ENCODE data around the gene RAX2.

RAX2 gene

GRCh38 chr19:3778899-3779723 lies 7.1 kb upstream of the RAX2 start:
- TF ChIP-seq CTCF (IDR thresholded peaks at IDR 0.05; ENCODE audit: low read depth, low read length, missing control alignments) = no peak
- in situ Hi-C loops (cut with HindIII; ENCODE audit: low sequenced_read_pairs) = no loop called here
- no peak overlapping the region for H3K4me3 ChIP-seq (ENCODE audit: low read depth, low read length)
- DNase-seq (ENCODE audit: low read depth) = no peak

GRCh38 chr19:3778104-3778867 lies 6.3 kb upstream of the RAX2 start:
- no peak overlapping the region for H3K4me3 ChIP-seq (ENCODE audit: low read depth, low read length)
- no peak for TF ChIP-seq CTCF (IDR thresholded peaks at IDR 0.05; ENCODE audit: low read depth, low read length, missing control alignments)
- in situ Hi-C loops (cut with HindIII; ENCODE audit: low sequenced_read_pairs) = no loop called here
- DNase-seq (ENCODE audit: low read depth) = no peak

GRCh38 chr19:3776479-3777040 lies 4.5 kb upstream of the RAX2 start:
- no peak overlapping the region for H3K4me3 ChIP-seq (ENCODE audit: low read depth, low read length)
- DNase-seq (ENCODE audit: low read depth) = no peak
- in situ Hi-C loops (cut with HindIII; ENCODE audit: low sequenced_read_pairs) = no loop called here
- no peak for TF ChIP-seq CTCF (IDR thresholded peaks at IDR 0.05; ENCODE audit: low read depth, low read length, missing control alignments)

- no peak for TF ChIP-seq CTCF (IDR thresholded peaks at IDR 0.05; ENCODE audit: low read depth, low read length, missing control alignments)
- in situ Hi-C loops (cut with HindIII; ENCODE audit: low sequenced_read_pairs) = no loop called here
- no peak overlapping the region for H3K4me3 ChIP-seq (ENCODE audit: low read depth, low read length)
- no peak for DNase-seq (ENCODE audit: low read depth)
Measured at GRCh38 chr19:3775831-3776230, 3.8 kb upstream of the RAX2 start.

GRCh38 chr19:3775374-3775711 lies 3.3 kb upstream of the RAX2 start:
- TF ChIP-seq CTCF (IDR thresholded peaks at IDR 0.05; ENCODE audit: low read depth, low read length, missing control alignments) = no peak
- in situ Hi-C loops (cut with HindIII; ENCODE audit: low sequenced_read_pairs) = no loop called here

GRCh38 chr19:3774621-3775373 lies 2.8 kb upstream of the RAX2 start:
- in situ Hi-C loops (cut with HindIII; ENCODE audit: low sequenced_read_pairs) = no loop called here
- TF ChIP-seq CTCF (IDR thresholded peaks at IDR 0.05; ENCODE audit: low read depth, low read length, missing control alignments) = no peak
- DNase-seq (ENCODE audit: low read depth) = no peak

More at GRCh38 chr19:3775374-3775711, 3.3 kb upstream of the RAX2 start:
- no peak overlapping the region for H3K4me3 ChIP-seq (ENCODE audit: low read depth, low read length)
- DNase-seq (ENCODE audit: low read depth) = no peak

More at GRCh38 chr19:3774621-3775373, 2.8 kb upstream of the RAX2 start:
- H3K4me3 ChIP-seq (ENCODE audit: low read depth, low read length) = no peak overlapping the region

Data from astrocyte of the cerebellum (primary cell).